GM20000 (cell line): ENCODE data around the gene WIPF2.

Source experiments
- DNase-seq: peaks from one replicate; pipeline ENCODE4 v3.0.0; 2012; ENCODE audit warnings: low spot score
- TF ChIP-seq, protein P1 (sequence below): IDR thresholded peaks from 2 replicates; pipeline ENCODE4 v1.5.1; 2012; ENCODE audit warnings: mild to moderate bottlenecking, control low read depth; ENCODE audit errors: extremely low read depth, missing control alignments

The WIPF2 gene

DNA sequence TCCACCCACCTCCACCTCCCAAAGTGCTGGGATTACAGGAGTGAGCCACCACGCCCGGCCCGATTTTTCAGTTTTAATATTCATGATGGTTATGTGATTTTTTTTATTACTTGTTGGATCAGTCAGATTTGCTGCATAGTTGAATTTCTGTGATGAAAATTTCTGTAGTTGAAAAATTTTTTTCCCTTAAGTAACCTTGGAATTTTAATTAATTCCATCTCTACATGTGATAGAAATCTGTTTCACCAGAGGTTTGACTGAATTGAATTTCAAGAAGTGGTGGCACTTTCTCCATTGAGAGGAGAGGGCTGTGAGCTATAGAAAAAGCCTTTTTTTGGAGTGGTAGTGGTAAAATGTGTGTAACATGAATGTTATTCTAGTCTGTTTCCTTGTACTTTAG lies 24.7 kb downstream of the WIPF2 start:
- DNase-seq: no peak
- TF ChIP-seq, protein P1, sequence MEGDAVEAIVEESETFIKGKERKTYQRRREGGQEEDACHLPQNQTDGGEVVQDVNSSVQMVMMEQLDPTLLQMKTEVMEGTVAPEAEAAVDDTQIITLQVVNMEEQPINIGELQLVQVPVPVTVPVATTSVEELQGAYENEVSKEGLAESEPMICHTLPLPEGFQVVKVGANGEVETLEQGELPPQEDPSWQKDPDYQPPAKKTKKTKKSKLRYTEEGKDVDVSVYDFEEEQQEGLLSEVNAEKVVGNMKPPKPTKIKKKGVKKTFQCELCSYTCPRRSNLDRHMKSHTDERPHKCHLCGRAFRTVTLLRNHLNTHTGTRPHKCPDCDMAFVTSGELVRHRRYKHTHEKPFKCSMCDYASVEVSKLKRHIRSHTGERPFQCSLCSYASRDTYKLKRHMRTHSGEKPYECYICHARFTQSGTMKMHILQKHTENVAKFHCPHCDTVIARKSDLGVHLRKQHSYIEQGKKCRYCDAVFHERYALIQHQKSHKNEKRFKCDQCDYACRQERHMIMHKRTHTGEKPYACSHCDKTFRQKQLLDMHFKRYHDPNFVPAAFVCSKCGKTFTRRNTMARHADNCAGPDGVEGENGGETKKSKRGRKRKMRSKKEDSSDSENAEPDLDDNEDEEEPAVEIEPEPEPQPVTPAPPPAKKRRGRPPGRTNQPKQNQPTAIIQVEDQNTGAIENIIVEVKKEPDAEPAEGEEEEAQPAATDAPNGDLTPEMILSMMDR: no peak

DNA sequence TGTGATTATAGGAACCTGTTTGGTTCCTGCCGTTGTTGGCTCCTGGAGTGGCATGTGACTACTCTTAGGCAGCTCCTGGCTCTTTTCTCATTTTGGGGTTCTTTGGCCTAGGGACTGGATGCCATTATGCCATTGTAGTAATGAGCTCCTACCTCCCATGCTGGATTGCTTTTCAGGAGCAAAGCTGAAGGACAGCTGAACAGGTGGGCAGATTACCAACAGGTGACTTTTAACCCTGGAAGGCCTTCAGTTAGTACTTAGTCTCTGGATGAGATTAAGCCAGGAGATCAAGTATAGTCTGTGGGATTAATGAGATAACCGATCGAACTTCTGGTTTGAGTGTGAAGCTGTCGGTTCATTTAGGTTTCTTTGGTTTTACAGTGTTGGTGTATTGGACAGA lies 25.2 kb downstream of the WIPF2 start:
- TF ChIP-seq, protein P1: no peak
- DNase-seq: no peak

DNA sequence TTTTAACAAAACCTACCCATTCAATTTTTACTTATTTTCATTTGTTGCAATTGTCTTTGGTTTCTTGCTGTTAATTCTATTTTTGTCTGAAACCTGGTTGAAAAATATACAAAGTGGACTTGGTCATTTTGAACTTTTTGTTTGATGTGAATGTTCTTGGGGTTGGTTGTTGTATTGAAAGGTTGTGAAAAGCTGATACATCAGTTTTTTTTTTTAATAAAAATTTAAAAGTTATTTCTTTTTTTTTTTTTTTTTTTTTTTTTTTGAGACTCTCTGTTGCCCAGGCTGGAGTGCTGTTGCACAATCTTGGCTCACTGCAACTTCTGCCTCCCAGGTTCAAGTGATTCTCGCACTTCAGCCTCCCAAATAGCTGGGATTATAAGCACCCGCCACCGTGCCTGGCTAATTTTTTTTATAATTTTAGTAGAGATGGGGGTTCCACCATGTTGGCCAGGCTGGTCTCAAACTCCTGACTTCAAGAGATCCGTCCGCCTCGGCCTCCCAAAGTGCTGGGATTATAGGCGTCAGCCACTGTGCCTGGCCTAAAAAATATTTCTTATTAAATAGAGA lies 28.9 kb downstream of the WIPF2 start:
- no peak for DNase-seq
- TF ChIP-seq, protein P1: no peak

DNA sequence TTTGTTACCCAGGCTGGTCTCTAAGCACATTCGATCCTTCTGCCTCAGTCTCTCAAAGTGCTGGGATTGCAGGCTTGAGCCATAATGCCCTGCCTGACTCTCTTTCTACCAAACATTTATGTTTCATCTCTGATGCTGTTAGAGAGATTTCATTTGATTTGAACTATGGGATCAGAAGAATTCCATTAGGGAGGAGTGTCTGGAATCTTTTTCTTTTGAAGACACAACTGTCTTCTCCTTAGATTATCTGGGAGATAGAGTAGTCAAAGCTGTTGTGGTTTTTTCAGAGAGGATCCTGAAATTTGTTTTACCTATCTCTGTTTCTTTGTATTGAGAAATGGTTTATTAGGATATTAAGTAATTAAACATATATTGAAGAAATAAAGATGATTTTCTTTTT lies 29.4 kb downstream of the WIPF2 start:
- DNase-seq: no peak
- TF ChIP-seq, protein P1: no peak

DNA sequence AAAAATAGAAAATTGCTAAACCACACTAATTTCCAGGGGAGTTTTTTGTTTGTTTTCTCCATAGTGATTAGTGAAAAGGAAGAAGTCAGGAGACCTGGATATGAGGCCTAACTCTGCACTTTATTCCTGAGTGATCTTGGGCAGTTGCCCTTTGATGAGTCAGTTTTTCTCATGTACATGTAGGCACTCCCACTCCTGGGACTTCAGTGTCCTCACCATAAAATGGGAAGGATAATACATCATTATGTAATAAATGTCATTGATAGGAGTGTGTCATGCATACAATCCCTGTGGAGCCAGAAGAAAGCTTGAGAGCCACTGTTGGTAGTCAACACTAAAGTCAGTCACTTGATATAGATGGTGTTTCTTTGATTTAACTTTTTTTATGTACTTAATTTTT lies 32.5 kb downstream of the WIPF2 start:
- no peak for DNase-seq
- TF ChIP-seq, protein P1: no peak

DNA sequence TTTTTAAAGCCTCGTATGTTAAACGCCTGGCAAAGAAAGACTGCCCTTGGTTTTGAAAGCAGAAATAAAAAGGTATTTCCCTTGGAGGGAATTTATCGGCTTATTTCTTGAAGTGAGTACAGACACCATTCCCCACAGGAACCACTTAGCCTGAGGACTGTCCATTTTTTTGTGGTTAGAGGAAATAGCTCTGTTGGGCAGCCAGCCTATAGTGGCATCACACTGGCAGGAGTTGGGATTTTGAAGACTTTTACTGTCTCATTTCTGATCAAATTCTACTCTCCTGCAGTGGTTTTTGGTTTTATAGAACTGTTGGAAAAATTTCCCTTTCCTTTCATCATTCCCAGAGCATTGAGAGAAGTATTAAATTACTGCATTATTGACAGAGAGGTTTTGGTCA lies 34.5 kb downstream of the WIPF2 start:
- DNase-seq: no peak
- TF ChIP-seq, protein P1: no peak

DNA sequence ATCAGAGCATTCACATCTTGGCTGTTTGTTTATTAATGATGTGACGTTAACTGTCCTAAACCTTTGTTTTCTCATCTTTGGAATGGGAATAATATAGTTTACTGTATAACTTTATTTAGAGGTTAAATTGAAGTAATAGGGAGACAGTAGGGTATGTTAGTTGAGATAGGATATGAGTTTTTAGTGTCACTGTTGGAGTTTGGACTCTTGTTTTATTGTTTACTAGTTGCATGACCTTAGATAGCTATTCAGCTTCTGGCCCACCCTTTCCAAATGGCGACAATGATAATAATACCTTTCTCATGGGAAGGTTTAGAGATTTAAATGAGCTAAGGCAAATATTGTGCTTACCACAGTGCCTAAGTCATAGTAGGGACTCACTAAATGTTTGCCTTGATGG lies 40.4 kb downstream of the WIPF2 start:
- no peak for DNase-seq

More for the DNA sequence above, 40.4 kb downstream of the WIPF2 start:
- TF ChIP-seq, protein P1: no peak
